WTC11 (cell line): ENCODE measurements around the gene WASF3. TPM values are rescaled to one million over a fixed set of nuclear protein-coding genes. Genes with fewer than 3 reads are reported as not detected.

ENCODE experiments used
- ATAC-seq: fragments of 200-7000 bp; cut with Tn5 transposase; 2 replicates; pipeline ENCODE4 v1.10.0; 2021; ENCODE audit warnings: mild to moderate bottlenecking, moderate library complexity
- CTCF ChIA-PET: fragments of 300-600 bp; sonication (Branson Sonifier 250); formaldehyde crosslinking; loops from one replicate; lab custom pipeline; 2021; ENCODE audit warnings: antibody characterized with exemption; lab: Charles Lee
- POLR2A ChIA-PET: fragments of 350-600 bp; sonication (Branson Sonifier 250); formaldehyde crosslinking; loops from one replicate; lab custom pipeline; 2021; ENCODE audit warnings: antibody characterized with exemption; lab: Charles Lee
- DNase-seq: peaks from one replicate; pipeline ENCODE4 v3.0.0; 2021; ENCODE audit warnings: low spot score
- H3K27ac Mint-ChIP-seq: 2 replicates; pipeline ENCODE4 v1.8.0; 2021; ENCODE audit warnings: mixed read lengths
- H3K27me3 Mint-ChIP-seq: 2 replicates; pipeline ENCODE4 v1.8.0; 2021; ENCODE audit warnings: low read depth, mild to moderate bottlenecking, moderate library complexity, mixed read lengths
- H3K36me3 Mint-ChIP-seq: 2 replicates; pipeline ENCODE4 v1.8.0; 2021; ENCODE audit warnings: mixed read lengths
- H3K4me1 Mint-ChIP-seq: 2 replicates; pipeline ENCODE4 v1.8.0; 2022; ENCODE audit warnings: mixed read lengths
- H3K4me3 Mint-ChIP-seq: 2 replicates; pipeline ENCODE4 v1.8.0; 2021; ENCODE audit warnings: mild to moderate bottlenecking, moderate library complexity, mixed read lengths
- H3K9me3 Mint-ChIP-seq: 2 replicates; pipeline ENCODE4 v1.8.0; 2021; ENCODE audit warnings: mixed read lengths
- CREM ChIP-seq: sonication (generic); formaldehyde crosslinking; IDR thresholded peaks from 2 replicates; pipeline ENCODE4 v1.8.1; 2022; ENCODE audit warnings: mild to moderate bottlenecking, missing genetic modification reagents, moderate library complexity
- ESRRA ChIP-seq: sonication (generic); formaldehyde crosslinking; IDR thresholded peaks from 2 replicates; pipeline ENCODE4 v1.8.1; 2022; ENCODE audit warnings: mild to moderate bottlenecking, missing genetic modification reagents, borderline replicate concordance
- NR3C1 ChIP-seq: sonication (generic); formaldehyde crosslinking; conservative IDR thresholded peaks from 2 replicates; pipeline ENCODE4 v1.8.1; 2023; ENCODE audit warnings: low read depth, mild to moderate bottlenecking, missing genetic modification reagents
- SP1 ChIP-seq: sonication (generic); formaldehyde crosslinking; conservative IDR thresholded peaks from 2 replicates; pipeline ENCODE4 v1.8.1; 2022; ENCODE audit warnings: missing genetic modification reagents
- ZNF232 ChIP-seq: sonication (generic); formaldehyde crosslinking; IDR thresholded peaks from 2 replicates; pipeline ENCODE4 v1.8.0; 2022; ENCODE audit warnings: mild to moderate bottlenecking, missing genetic modification reagents
- total RNA-seq: library from RNA; stranded (reverse); gene quantifications from 3 replicates; pipeline ENCODE4 v1.2.3, GENCODE V29; 2021
- TF ChIP-seq, protein P1 (sequence below): fragments of 250-450 bp; sonication (Bioruptor Pico); IDR thresholded peaks from 2 replicates; pipeline ENCODE4 v1.9.0; 2021; ENCODE audit warnings: mild to moderate bottlenecking, borderline replicate concordance
- TF ChIP-seq, protein P2 (sequence below): sonication (generic); formaldehyde crosslinking; IDR thresholded peaks from 2 replicates; pipeline ENCODE4 v1.8.0; 2023; ENCODE audit warnings: missing genetic modification reagents
- TF ChIP-seq, protein P3 (sequence below): sonication (generic); formaldehyde crosslinking; IDR thresholded peaks from 2 replicates; pipeline ENCODE4 v1.8.0; 2022; ENCODE audit warnings: mild to moderate bottlenecking, missing genetic modification reagents
- TF ChIP-seq, protein P4 (sequence below): sonication (generic); formaldehyde crosslinking; IDR thresholded peaks from 2 replicates; pipeline ENCODE4 v1.8.0; 2022; ENCODE audit warnings: missing genetic modification reagents

Gene WASF3
- total RNA-seq, 1 experiment from 2014 or later = 26.8 TPM

DNA sequence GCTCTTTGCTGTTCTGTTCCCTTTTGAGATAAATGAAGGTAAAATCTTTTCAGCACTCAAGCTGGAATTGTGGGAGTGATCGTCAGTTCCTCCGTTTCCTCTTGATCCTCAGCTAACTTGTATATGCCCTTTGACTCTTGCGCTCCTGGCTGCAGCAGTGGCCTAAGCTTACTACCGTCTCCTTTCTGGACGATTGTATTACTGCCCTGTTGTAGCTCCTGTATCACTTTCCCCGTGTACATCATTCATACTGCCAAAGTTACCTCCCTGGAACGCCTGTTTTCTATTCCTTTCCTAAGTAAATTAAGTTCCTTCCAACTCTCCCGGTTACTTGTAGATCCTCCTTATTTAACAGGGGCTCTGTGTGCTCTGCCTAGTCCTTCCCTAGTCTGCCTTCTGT lies 36.9 kb downstream of the WASF3 start (continued):
- TF ChIP-seq, protein P1, sequence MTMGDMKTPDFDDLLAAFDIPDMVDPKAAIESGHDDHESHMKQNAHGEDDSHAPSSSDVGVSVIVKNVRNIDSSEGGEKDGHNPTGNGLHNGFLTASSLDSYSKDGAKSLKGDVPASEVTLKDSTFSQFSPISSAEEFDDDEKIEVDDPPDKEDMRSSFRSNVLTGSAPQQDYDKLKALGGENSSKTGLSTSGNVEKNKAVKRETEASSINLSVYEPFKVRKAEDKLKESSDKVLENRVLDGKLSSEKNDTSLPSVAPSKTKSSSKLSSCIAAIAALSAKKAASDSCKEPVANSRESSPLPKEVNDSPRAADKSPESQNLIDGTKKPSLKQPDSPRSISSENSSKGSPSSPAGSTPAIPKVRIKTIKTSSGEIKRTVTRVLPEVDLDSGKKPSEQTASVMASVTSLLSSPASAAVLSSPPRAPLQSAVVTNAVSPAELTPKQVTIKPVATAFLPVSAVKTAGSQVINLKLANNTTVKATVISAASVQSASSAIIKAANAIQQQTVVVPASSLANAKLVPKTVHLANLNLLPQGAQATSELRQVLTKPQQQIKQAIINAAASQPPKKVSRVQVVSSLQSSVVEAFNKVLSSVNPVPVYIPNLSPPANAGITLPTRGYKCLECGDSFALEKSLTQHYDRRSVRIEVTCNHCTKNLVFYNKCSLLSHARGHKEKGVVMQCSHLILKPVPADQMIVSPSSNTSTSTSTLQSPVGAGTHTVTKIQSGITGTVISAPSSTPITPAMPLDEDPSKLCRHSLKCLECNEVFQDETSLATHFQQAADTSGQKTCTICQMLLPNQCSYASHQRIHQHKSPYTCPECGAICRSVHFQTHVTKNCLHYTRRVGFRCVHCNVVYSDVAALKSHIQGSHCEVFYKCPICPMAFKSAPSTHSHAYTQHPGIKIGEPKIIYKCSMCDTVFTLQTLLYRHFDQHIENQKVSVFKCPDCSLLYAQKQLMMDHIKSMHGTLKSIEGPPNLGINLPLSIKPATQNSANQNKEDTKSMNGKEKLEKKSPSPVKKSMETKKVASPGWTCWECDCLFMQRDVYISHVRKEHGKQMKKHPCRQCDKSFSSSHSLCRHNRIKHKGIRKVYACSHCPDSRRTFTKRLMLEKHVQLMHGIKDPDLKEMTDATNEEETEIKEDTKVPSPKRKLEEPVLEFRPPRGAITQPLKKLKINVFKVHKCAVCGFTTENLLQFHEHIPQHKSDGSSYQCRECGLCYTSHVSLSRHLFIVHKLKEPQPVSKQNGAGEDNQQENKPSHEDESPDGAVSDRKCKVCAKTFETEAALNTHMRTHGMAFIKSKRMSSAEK = no peak

DNA sequence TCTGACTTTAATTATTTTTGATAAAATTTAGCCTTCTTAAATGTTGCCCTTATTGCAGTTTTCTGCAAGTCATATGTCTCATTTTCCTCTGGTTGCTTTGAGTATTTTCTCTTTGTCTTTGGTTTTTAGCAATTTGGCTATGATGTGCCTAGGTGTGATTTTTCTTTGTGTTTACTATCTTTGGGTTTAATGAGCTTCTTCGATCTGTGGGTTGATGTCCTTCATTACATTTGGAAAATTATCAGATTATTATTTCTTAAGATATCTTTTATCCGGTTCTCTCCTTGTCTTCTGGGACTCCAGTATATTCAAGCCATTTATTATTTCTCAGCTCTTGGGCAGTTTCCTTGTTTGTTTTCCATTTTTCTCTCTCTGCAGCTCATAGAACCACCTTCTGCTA lies 39.0 kb downstream of the WASF3 start:
- ATAC-seq = no peak
- H3K27ac Mint-ChIP-seq = no peak overlapping the region
- peaks cover 5% of the 10 kb centered on the region; the same call in 1 of the 2 replicates for H3K36me3 Mint-ChIP-seq
- ChIA-PET CTCF (no interaction called here), POLR2A (no interaction called here)
- peaks cover 34% of the 10 kb centered on the region for H3K4me1 Mint-ChIP-seq
- no peak for DNase-seq
- H3K4me3 Mint-ChIP-seq = no peak overlapping the region
- TF ChIP-seq, protein P1 = no peak
- TF ChIP-seq SP1 (no peak), ZNF232 (no peak), ESRRA (CRISPR knock-in tag) (no peak), NR3C1 (no peak), CREM (no peak)
- TF ChIP-seq, protein P2, sequence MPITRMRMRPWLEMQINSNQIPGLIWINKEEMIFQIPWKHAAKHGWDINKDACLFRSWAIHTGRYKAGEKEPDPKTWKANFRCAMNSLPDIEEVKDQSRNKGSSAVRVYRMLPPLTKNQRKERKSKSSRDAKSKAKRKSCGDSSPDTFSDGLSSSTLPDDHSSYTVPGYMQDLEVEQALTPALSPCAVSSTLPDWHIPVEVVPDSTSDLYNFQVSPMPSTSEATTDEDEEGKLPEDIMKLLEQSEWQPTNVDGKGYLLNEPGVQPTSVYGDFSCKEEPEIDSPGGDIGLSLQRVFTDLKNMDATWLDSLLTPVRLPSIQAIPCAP (CRISPR knock-in tag) = no peak
- TF ChIP-seq, protein P3, sequence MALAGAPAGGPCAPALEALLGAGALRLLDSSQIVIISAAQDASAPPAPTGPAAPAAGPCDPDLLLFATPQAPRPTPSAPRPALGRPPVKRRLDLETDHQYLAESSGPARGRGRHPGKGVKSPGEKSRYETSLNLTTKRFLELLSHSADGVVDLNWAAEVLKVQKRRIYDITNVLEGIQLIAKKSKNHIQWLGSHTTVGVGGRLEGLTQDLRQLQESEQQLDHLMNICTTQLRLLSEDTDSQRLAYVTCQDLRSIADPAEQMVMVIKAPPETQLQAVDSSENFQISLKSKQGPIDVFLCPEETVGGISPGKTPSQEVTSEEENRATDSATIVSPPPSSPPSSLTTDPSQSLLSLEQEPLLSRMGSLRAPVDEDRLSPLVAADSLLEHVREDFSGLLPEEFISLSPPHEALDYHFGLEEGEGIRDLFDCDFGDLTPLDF (CRISPR knock-in tag) = no peak
- TF ChIP-seq, protein P4, sequence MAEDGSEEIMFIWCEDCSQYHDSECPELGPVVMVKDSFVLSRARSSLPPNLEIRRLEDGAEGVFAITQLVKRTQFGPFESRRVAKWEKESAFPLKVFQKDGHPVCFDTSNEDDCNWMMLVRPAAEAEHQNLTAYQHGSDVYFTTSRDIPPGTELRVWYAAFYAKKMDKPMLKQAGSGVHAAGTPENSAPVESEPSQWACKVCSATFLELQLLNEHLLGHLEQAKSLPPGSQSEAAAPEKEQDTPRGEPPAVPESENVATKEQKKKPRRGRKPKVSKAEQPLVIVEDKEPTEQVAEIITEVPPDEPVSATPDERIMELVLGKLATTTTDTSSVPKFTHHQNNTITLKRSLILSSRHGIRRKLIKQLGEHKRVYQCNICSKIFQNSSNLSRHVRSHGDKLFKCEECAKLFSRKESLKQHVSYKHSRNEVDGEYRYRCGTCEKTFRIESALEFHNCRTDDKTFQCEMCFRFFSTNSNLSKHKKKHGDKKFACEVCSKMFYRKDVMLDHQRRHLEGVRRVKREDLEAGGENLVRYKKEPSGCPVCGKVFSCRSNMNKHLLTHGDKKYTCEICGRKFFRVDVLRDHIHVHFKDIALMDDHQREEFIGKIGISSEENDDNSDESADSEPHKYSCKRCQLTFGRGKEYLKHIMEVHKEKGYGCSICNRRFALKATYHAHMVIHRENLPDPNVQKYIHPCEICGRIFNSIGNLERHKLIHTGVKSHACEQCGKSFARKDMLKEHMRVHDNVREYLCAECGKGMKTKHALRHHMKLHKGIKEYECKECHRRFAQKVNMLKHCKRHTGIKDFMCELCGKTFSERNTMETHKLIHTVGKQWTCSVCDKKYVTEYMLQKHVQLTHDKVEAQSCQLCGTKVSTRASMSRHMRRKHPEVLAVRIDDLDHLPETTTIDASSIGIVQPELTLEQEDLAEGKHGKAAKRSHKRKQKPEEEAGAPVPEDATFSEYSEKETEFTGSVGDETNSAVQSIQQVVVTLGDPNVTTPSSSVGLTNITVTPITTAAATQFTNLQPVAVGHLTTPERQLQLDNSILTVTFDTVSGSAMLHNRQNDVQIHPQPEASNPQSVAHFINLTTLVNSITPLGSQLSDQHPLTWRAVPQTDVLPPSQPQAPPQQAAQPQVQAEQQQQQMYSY = no peak
- no peaks in the 10 kb centered on the region for H3K27me3 Mint-ChIP-seq
- H3K9me3 Mint-ChIP-seq = peaks cover 6% of the 10 kb centered on the region
